Measurements from ENCODE around the gene ERP27. TPM values are rescaled to one million over a fixed set of nuclear protein-coding genes. Genes with fewer than 3 reads are reported as not detected.

Gene ERP27
- total and polyA plus RNA-seq, 2 experiments from 2014 or later: 48.0 to 53.7 TPM

DNA sequence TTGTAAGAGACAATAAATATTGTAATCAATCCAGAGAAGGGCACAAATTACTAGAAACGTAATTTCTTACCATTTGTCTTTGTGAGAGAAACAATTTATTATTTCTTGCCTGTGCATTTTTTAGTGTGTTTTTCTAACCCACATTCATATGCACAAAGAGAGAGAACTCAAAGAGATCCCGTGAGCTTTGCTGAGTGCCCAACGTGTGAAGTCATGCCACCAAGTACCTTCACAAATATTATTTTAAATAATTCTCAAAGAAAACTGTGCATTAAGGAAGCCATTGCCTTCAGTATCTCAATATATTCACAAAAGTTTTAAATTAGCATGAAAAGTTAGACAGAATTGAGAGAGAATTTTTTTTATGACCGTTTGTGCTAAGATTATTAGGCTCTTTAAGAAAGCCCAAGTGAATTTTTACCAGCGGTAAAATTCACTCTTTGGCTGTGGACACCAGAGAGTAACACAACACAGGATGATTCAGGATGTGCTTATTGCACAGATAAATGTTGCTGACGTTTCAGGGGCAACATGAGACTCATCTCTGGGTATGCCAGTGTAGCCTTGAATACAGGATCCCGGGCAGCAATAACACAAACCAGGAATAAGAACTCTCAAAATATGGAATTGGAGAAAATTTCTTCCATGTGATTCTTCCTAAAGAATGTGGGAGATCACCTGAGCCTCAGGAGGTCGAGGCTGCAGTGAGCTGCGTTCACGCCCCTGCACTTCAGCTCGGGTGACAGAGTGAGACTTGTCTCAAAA, 20.2 kb upstream of the ERP27 start:
- Histone ChIP-seq H3K36me3 (replicated peaks; ENCODE audit: insufficient read depth, low read depth) (no peaks in the 10 kb centered on the region), H3K27me3 (no peaks in the 10 kb centered on the region), H3K9me2 (replicated peaks; ENCODE audit: insufficient read depth) (no peaks in the 10 kb centered on the region), H4K20me1 (ENCODE audit: insufficient read depth, poor library complexity, severe bottlenecking) (no peaks in the 10 kb centered on the region), H3K4me1 (ENCODE audit: insufficient read depth) (no peaks in the 10 kb centered on the region), H3K4me3 (no peak overlapping the region), H3K9me3 (ENCODE audit: low read depth) (no peaks in the 10 kb centered on the region), H3K79me2 (no peaks in the 10 kb centered on the region), H2AFZ (no peak overlapping the region), H3K4me2 (no peak overlapping the region), H3K27ac (peak overlapping the region; percentile 33)
- TF ChIP-seq EZH2phosphoT487 (IDR thresholded peaks at IDR 0.05; ENCODE audit: low read depth, severe bottlenecking, unreplicated experiment) (no peak), EZH2 (IDR thresholded peaks at IDR 0.05; ENCODE audit: borderline replicate concordance) (no peak)
- TF ChIP-seq, protein P1, sequence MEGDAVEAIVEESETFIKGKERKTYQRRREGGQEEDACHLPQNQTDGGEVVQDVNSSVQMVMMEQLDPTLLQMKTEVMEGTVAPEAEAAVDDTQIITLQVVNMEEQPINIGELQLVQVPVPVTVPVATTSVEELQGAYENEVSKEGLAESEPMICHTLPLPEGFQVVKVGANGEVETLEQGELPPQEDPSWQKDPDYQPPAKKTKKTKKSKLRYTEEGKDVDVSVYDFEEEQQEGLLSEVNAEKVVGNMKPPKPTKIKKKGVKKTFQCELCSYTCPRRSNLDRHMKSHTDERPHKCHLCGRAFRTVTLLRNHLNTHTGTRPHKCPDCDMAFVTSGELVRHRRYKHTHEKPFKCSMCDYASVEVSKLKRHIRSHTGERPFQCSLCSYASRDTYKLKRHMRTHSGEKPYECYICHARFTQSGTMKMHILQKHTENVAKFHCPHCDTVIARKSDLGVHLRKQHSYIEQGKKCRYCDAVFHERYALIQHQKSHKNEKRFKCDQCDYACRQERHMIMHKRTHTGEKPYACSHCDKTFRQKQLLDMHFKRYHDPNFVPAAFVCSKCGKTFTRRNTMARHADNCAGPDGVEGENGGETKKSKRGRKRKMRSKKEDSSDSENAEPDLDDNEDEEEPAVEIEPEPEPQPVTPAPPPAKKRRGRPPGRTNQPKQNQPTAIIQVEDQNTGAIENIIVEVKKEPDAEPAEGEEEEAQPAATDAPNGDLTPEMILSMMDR (IDR thresholded peaks at IDR 0.05; ENCODE audit: poor library complexity): no peak
- WGBS (ENCODE audit: low lambda C conversion rate, missing lambda C conversion rate): 82% methylated on average over 11 of the region's 11 CpGs
- no peak for DNase-seq (ENCODE audit: low spot score)

DNA sequence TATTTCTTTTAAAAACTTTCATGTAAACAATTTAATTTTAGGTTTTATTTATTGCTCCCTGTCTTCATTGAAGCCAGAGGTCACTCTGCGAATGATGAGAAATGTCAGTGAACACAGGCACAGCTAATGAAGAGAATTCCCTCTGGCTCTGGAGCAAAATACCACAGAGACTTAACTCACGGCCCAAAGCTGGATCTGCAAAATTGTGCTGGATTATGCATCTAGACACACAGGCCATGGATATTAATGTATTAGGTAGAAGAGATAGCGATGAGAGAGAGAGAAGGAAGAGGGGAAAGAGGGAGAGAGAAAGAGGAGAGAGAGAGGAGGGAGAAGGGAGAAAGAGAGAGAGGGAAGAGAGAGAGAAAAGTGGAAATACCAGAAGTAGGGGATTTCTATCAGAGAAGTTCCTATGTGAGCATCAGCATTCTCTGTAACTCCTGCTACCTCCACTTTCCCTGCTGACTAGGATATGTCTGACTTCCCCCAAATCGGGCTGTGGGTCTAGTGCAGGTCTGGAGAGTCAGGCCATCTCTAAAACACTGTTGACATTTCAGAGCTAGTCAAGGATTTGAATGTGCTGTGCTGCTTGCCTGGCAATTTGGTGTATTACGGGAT, 19.3 kb upstream of the ERP27 start:
- no peaks in the 10 kb centered on the region for H3K79me2 ChIP-seq
- no peaks in the 10 kb centered on the region for H4K20me1 ChIP-seq (ENCODE audit: insufficient read depth, poor library complexity, severe bottlenecking)
- no peaks in the 10 kb centered on the region for H3K9me2 ChIP-seq (replicated peaks; ENCODE audit: insufficient read depth)
- TF ChIP-seq, protein P1 (IDR thresholded peaks at IDR 0.05; ENCODE audit: poor library complexity): no peak
- TF ChIP-seq EZH2 (IDR thresholded peaks at IDR 0.05; ENCODE audit: borderline replicate concordance) (no peak), EZH2phosphoT487 (IDR thresholded peaks at IDR 0.05; ENCODE audit: low read depth, severe bottlenecking, unreplicated experiment) (no peak)
- 65% methylated on average over 5 of the region's 5 CpGs for WGBS (ENCODE audit: low lambda C conversion rate, missing lambda C conversion rate)
- H2AFZ ChIP-seq: peak overlapping the region; percentile 44
- no peaks in the 10 kb centered on the region for H3K9me3 ChIP-seq (ENCODE audit: low read depth)
- H3K4me3 ChIP-seq: no peak overlapping the region
- H3K4me2 ChIP-seq: no peak overlapping the region
- H3K36me3 ChIP-seq (replicated peaks; ENCODE audit: insufficient read depth, low read depth): no peaks in the 10 kb centered on the region
- H3K4me1 ChIP-seq (ENCODE audit: insufficient read depth): no peaks in the 10 kb centered on the region
- H3K27ac ChIP-seq: peak overlapping the region; percentile 33
- no peaks in the 10 kb centered on the region for H3K27me3 ChIP-seq
- DNase-seq (ENCODE audit: low spot score): no peak

DNA sequence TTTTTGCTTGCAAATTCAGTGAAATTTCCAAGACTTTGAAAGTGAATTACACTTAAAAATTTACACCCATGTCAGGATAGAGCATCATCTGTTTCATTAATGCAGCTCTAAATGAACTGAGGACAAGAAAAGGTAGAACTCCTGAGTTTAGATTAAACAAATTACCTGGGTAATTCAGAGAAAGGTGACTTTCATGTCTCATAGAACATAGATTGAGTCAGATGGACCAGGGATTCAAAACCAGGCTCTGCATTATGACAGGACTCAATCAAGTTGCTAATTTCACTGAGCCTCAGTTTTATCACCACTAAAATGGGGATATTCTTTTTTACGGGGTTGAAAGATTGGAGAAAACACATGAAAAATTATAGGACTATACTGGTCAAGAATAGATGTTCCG, 18.6 kb upstream of the ERP27 start:
- TF ChIP-seq, protein P1 (IDR thresholded peaks at IDR 0.05; ENCODE audit: poor library complexity): no peak
- TF ChIP-seq EZH2 (IDR thresholded peaks at IDR 0.05; ENCODE audit: borderline replicate concordance) (no peak), EZH2phosphoT487 (IDR thresholded peaks at IDR 0.05; ENCODE audit: low read depth, severe bottlenecking, unreplicated experiment) (no peak)
- Histone ChIP-seq H3K9me2 (replicated peaks; ENCODE audit: insufficient read depth) (no peaks in the 10 kb centered on the region), H3K27me3 (no peaks in the 10 kb centered on the region), H4K20me1 (ENCODE audit: insufficient read depth, poor library complexity, severe bottlenecking) (no peaks in the 10 kb centered on the region), H3K27ac (no peak overlapping the region), H3K4me2 (no peak overlapping the region), H3K4me3 (no peak overlapping the region), H3K79me2 (no peaks in the 10 kb centered on the region), H2AFZ (no peak overlapping the region), H3K9me3 (ENCODE audit: low read depth) (no peaks in the 10 kb centered on the region), H3K36me3 (replicated peaks; ENCODE audit: insufficient read depth, low read depth) (no peaks in the 10 kb centered on the region), H3K4me1 (ENCODE audit: insufficient read depth) (no peaks in the 10 kb centered on the region)
- DNase-seq (ENCODE audit: low spot score): no peak
- WGBS (ENCODE audit: low lambda C conversion rate, missing lambda C conversion rate): 91% methylated on average over 2 of the region's 2 CpGs

All from hepatocyte (in vitro differentiated cells).